Measurements from ENCODE around the gene GADD45G. TPM values are rescaled to one million over a fixed set of nuclear protein-coding genes. Genes with fewer than 3 reads are reported as not detected.
A peak's percentile ranks its signal among the peaks of the same experiment; 100 is the strongest.

The GADD45G gene
- total RNA-seq, 1 donor from 2014 or later: 14.4 TPM

- no peak overlapping the region for H3K4me3 ChIP-seq
- intact Hi-C loops (cut with DNase I): no loop called here
These were observed 14.4 kb upstream of the GADD45G start for GRCh38 chr9:89590415-89590814.

GRCh38 chr9:89591274-89592212 lies 13.3 kb upstream of the GADD45G start:
- peak in 1 of 2 donors; percentile 25 for ATAC-seq
- Histone ChIP-seq H3K36me3 (no peaks in the 10 kb centered on the region), H3K4me1 (no peaks in the 10 kb centered on the region), H3K27ac (no peak overlapping the region), H3K9me3 (no peaks in the 10 kb centered on the region), H3K4me3 (no peak overlapping the region), H3K27me3 (ENCODE audit: low read depth) (no peaks in the 10 kb centered on the region)
- intact Hi-C loops (cut with DNase I): no loop called here
- DNase-seq: no peak
- TF ChIP-seq CTCF (IDR thresholded peaks at IDR 0.05): no peak

More at GRCh38 chr9:89590415-89590814, 14.4 kb upstream of the GADD45G start:
- TF ChIP-seq CTCF (IDR thresholded peaks at IDR 0.05): no peak
- ATAC-seq (no peak), DNase-seq (no peak)
- Histone ChIP-seq H3K36me3 (no peaks in the 10 kb centered on the region), H3K27me3 (ENCODE audit: low read depth) (no peaks in the 10 kb centered on the region), H3K27ac (no peak overlapping the region), H3K4me1 (no peaks in the 10 kb centered on the region), H3K9me3 (no peaks in the 10 kb centered on the region)

GRCh38 chr9:89592213-89592815 lies 12.5 kb upstream of the GADD45G start:
- no peak for TF ChIP-seq CTCF (IDR thresholded peaks at IDR 0.05)
- no peaks in the 10 kb centered on the region for H3K9me3 ChIP-seq
- no peak overlapping the region for H3K4me3 ChIP-seq
- DNase-seq (no peak), ATAC-seq (no peak)
- H3K4me1 ChIP-seq: no peaks in the 10 kb centered on the region
- no peak overlapping the region for H3K27ac ChIP-seq
- H3K36me3 ChIP-seq: no peaks in the 10 kb centered on the region
- intact Hi-C loops (cut with DNase I): no loop called here
- no peaks in the 10 kb centered on the region for H3K27me3 ChIP-seq (ENCODE audit: low read depth)

- DNase-seq: no peak
- ATAC-seq: no peak
- Histone ChIP-seq H3K4me3 (no peak overlapping the region), H3K27ac (no peak overlapping the region), H3K4me1 (no peaks in the 10 kb centered on the region), H3K27me3 (ENCODE audit: low read depth) (no peaks in the 10 kb centered on the region), H3K9me3 (no peaks in the 10 kb centered on the region), H3K36me3 (no peaks in the 10 kb centered on the region)
- TF ChIP-seq CTCF (IDR thresholded peaks at IDR 0.05): no peak
- intact Hi-C loops (cut with DNase I): no loop called here
These were observed 11.7 kb upstream of the GADD45G start for GRCh38 chr9:89592963-89593726.

GRCh38 chr9:89593727-89594427 lies 10.9 kb upstream of the GADD45G start:
- Histone ChIP-seq H3K27me3 (ENCODE audit: low read depth) (no peaks in the 10 kb centered on the region), H3K27ac (no peak overlapping the region), H3K4me3 (no peak overlapping the region), H3K4me1 (no peaks in the 10 kb centered on the region), H3K9me3 (no peaks in the 10 kb centered on the region), H3K36me3 (no peaks in the 10 kb centered on the region)
- intact Hi-C loops (cut with DNase I): no loop called here
- DNase-seq (peak; percentile 68), ATAC-seq (peak; percentile 68 to 73)
- TF ChIP-seq CTCF (IDR thresholded peaks at IDR 0.05): peak; percentile 72

All from lower lobe of right lung (tissue), 2 donors.